HepG2 (cell line): Measurements from ENCODE around the gene MLC1.

Experiments used
- CTCF ChIP-seq: sonication (generic); formaldehyde crosslinking; IDR thresholded peaks from 2 replicates; pipeline ENCODE4 v1.5.0; 2020; ENCODE audit warnings: mild to moderate bottlenecking, missing genetic modification reagents, moderate library complexity
- FOXJ3 ChIP-seq: sonication (generic); formaldehyde crosslinking; IDR thresholded peaks from 2 replicates; pipeline ENCODE4 v1.4.0; 2020; ENCODE audit warnings: missing genetic modification reagents, mild to moderate bottlenecking, borderline replicate concordance
- SP2 ChIP-seq: sonication (generic); formaldehyde crosslinking; IDR thresholded peaks from 2 replicates; pipeline ENCODE4 v1.5.1; 2020; ENCODE audit warnings: mild to moderate bottlenecking, missing genetic modification reagents
- TAF1 ChIP-seq: sonication (generic); formaldehyde crosslinking; IDR thresholded peaks from 2 replicates; pipeline ENCODE4 v1.4.0; 2020; ENCODE audit warnings: missing genetic modification reagents
- ZNF572 ChIP-seq: sonication (generic); formaldehyde crosslinking; IDR thresholded peaks from 2 replicates; pipeline ENCODE4 v1.5.1; 2020; ENCODE audit warnings: mild to moderate bottlenecking, missing genetic modification reagents
- TF ChIP-seq, protein P1 (sequence below): sonication (generic); formaldehyde crosslinking; IDR thresholded peaks from 2 replicates; pipeline ENCODE4 v1.4.0; 2020; ENCODE audit warnings: missing genetic modification reagents

- no peak for TF ChIP-seq TAF1
- TF ChIP-seq ZNF572 (CRISPR knock-in tag): no peak
- TF ChIP-seq CTCF (CRISPR knock-in tag): no peak
- TF ChIP-seq SP2 (CRISPR knock-in tag): no peak
- TF ChIP-seq FOXJ3 (CRISPR knock-in tag): no peak
- TF ChIP-seq, protein P1, sequence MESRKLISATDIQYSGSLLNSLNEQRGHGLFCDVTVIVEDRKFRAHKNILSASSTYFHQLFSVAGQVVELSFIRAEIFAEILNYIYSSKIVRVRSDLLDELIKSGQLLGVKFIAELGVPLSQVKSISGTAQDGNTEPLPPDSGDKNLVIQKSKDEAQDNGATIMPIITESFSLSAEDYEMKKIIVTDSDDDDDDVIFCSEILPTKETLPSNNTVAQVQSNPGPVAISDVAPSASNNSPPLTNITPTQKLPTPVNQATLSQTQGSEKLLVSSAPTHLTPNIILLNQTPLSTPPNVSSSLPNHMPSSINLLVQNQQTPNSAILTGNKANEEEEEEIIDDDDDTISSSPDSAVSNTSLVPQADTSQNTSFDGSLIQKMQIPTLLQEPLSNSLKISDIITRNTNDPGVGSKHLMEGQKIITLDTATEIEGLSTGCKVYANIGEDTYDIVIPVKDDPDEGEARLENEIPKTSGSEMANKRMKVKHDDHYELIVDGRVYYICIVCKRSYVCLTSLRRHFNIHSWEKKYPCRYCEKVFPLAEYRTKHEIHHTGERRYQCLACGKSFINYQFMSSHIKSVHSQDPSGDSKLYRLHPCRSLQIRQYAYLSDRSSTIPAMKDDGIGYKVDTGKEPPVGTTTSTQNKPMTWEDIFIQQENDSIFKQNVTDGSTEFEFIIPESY (CRISPR knock-in tag): no peak
Observed at GRCh38 chr22:50119768-50120251, 34.6 kb upstream of the MLC1 start.
